ENCODE data around the gene RABGAP1L.
"Not testable (repeated sequence)": the region's sequence is repeated elsewhere in the genome, so short reads cannot be mapped to it uniquely, and the experiment has no call there.

GRCh38 chr1:174127176-174127575 is 32.1 kb upstream of the RABGAP1L start:
- not testable (repeated sequence) for TF ChIP-seq CTCF, POLR2A (IDR thresholded peaks at IDR 0.05)

Measured in thyroid gland (tissue), 4 donors.